Measurements from ENCODE around the gene CCT6A. TPM values are rescaled to one million over a fixed set of nuclear protein-coding genes. Genes with fewer than 3 reads are reported as not detected.
"Not testable (repeated sequence)": the region's sequence is repeated elsewhere in the genome, so short reads cannot be mapped to it uniquely, and the experiment has no call there.

Gene CCT6A
- total RNA-seq, 1 donor from 2014 or later = 76.2 TPM

- intact Hi-C loops (cut with DNase I) = no loop called here
- peak; percentile 94 for ATAC-seq
- Histone ChIP-seq H3K36me3 (no peaks in the 10 kb centered on the region), H3K27me3 (no peaks in the 10 kb centered on the region), H3K4me1 (peaks cover 4% of the 10 kb centered on the region), H3K27ac (peak overlapping the region; percentile 61), H3K9me3 (no peaks in the 10 kb centered on the region), H3K4me3 (peak overlapping the region; percentile 63)
- DNase-seq = peak; percentile 84
- peak; percentile 45 for TF ChIP-seq CTCF (IDR thresholded peaks at IDR 0.05)
These were observed 17.7 kb upstream of the CCT6A start for GRCh38 chr7:56033671-56034432.

DNA sequence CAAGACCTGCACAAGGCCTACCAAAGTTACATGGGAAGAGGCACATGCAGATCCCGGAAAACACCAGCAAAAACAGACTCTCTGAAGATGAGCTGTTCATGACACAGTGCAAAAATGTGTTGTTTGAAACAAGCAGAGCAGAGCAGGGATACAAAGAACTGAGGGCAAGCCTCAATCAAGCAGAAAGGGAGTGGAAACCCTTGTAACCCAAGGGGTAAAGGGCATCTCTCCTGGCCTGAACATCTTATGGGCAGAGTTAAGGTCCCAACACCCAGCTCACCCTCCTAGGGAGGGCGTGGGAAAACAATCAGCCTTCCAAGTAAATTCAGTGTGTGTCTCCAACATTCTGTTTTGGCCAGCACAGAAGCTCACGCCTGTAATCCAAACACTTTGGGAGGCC, 10.8 kb upstream of the CCT6A start:
- intact Hi-C loops (cut with DNase I) = no loop called here
- Histone ChIP-seq H3K27ac (no peak overlapping the region), H3K4me1 (no peaks in the 10 kb centered on the region), H3K27me3 (no peaks in the 10 kb centered on the region), H3K4me3 (no peak overlapping the region), H3K36me3 (no peaks in the 10 kb centered on the region), H3K9me3 (no peaks in the 10 kb centered on the region)
- DNase-seq = no peak
- no peak for TF ChIP-seq CTCF (IDR thresholded peaks at IDR 0.05)
- no peak for ATAC-seq

DNA sequence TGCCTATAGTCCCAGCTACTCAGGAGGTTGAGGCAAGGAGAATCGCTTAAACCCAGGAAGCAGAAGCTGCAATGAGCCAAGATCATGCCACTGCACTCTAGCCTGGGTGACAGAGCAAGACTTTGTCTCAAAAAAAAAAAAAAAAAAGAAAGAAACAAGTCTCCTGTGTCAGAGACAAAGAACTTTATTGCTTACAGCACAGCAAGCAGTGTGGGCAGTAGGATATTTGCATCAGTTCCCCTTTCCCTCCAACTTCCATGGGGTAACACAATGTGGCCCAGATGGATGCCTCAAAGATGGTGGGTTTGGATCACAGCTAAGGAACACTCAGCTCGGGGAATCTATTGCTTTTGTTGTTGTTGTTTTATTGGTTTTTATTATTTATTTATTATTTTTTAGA, 5.8 kb upstream of the CCT6A start:
- ATAC-seq = peak; percentile 57
- H3K36me3 ChIP-seq; H3K9me3 ChIP-seq; H3K27me3 ChIP-seq; H3K27ac ChIP-seq; intact Hi-C loops (cut with DNase I); H3K4me3 ChIP-seq; DNase-seq: not testable (repeated sequence)
- peaks cover 26% of the 10 kb centered on the region for H3K4me1 ChIP-seq

DNA sequence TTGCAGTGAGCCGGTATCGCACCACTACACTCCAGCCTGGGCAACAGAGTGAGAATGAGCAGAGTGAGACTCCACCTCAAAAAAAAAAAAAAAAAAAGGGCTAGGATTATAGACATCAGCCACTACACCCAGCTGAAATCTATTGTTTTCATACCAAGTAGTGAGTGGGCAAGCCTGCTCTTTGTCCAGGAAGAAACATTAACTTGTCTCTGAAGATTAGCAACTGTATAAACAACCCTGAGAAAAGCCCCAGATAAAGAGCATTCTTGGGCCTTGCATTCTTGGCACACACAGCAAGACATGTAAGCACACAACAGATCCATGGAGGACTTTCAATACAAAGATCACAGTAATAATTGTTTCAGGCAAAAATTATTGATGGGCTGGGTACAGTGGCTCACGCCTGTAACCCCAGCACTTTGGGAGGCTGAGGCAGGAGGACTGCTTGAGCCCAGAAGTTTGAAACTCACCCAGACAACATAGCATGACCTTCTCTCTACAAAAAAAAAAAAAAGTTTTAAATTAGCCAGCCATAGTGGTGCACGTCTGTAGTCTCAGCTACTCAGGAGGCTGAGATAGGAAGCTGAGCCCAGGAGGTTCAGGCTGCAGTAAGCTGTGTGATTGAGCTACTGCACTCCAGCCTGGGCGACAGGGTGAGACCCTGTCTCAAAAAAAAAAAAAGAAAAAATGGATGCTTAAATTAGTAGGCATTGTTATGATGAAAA, 4.7 kb upstream of the CCT6A start:
- H3K27me3 ChIP-seq = no peaks in the 10 kb centered on the region
- DNase-seq = peak; percentile 3
- H3K9me3 ChIP-seq = no peaks in the 10 kb centered on the region
- intact Hi-C loops (cut with DNase I) = no loop called here
- no peak for ATAC-seq
- peaks cover 26% of the 10 kb centered on the region for H3K4me1 ChIP-seq
- TF ChIP-seq CTCF (IDR thresholded peaks at IDR 0.05) = no peak
- H3K27ac ChIP-seq = peak overlapping the region; percentile 12
- no peaks in the 10 kb centered on the region for H3K36me3 ChIP-seq
- no peak overlapping the region for H3K4me3 ChIP-seq

- H3K36me3 ChIP-seq; H3K4me3 ChIP-seq; H3K9me3 ChIP-seq; intact Hi-C loops (cut with DNase I); ATAC-seq; H3K27me3 ChIP-seq: not testable (repeated sequence)
- peak; percentile 22 for DNase-seq
- Histone ChIP-seq H3K4me1 (peaks cover 30% of the 10 kb centered on the region), H3K27ac (peak overlapping the region; percentile 12)
These were observed 4.0 kb upstream of the CCT6A start for GRCh38 chr7:56047446-56048116.

- Histone ChIP-seq H3K27ac (no peak overlapping the region), H3K9me3 (no peaks in the 10 kb centered on the region), H3K4me3 (no peak overlapping the region), H3K27me3 (no peaks in the 10 kb centered on the region), H3K4me1 (peaks cover 35% of the 10 kb centered on the region), H3K36me3 (peaks cover 6% of the 10 kb centered on the region)
- ATAC-seq (no peak), DNase-seq (peak; percentile 5)
- intact Hi-C loops (cut with DNase I) = no loop called here
- TF ChIP-seq CTCF (IDR thresholded peaks at IDR 0.05) = no peak
These were observed 3.3 kb upstream of the CCT6A start for GRCh38 chr7:56048245-56048644.

DNA sequence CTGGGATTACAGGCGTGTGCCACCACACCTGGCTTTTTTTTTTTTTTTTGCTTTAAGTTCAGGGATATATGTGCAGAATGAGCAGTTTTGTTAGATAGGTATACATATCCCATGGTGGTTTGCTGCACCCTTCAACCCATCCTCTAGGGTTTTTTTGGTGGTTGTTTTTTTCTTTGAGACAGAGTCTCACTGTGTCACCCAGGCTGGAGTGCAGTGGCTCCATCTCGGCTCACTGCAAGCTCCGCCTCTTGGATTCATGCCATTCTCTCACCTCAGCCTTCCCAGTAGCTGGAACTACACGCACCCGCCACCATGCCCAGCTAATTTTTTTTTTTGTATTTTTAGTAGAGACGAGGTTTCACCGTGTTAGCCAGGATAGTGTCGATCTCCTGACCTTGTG, 2.8 kb upstream of the CCT6A start:
- H3K36me3 ChIP-seq = peaks cover 11% of the 10 kb centered on the region
- H3K27me3 ChIP-seq; H3K9me3 ChIP-seq; ATAC-seq; H3K4me3 ChIP-seq; H3K27ac ChIP-seq; intact Hi-C loops (cut with DNase I): not testable (repeated sequence)
- DNase-seq = peak; percentile 46
- H3K4me1 ChIP-seq = peaks cover 35% of the 10 kb centered on the region

All from upper lobe of right lung (tissue), 1 donor.